H1 (cell line): ENCODE measurements around the gene TCERG1L. TPM values are rescaled to one million over a fixed set of nuclear protein-coding genes. Genes with fewer than 3 reads are reported as not detected.

Experiments
- ASH2L ChIP-seq: fragments of 200-600, 300-600 bp; sonication (generic); IDR thresholded peaks from one replicate; pipeline ENCODE4 v1.7.1; 2017; ENCODE audit warnings: low read length
- CBX5 ChIP-seq: fragments of 300-800, 300-1000 bp; sonication (generic); IDR thresholded peaks from 2 replicates; pipeline ENCODE4 v1.7.1; 2016; ENCODE audit warnings: antibody characterized with exemption, low read length, low read depth
- CHD7 ChIP-seq: fragments of 300-600 bp; sonication (generic); IDR thresholded peaks from 2 replicates; pipeline ENCODE4 v1.7.1; 2012; ENCODE audit warnings: low read length, moderate library complexity, mild to moderate bottlenecking, inconsistent platforms; ENCODE audit not compliant: insufficient replicate concordance
- CTBP2 ChIP-seq: IDR thresholded peaks from 2 replicates; pipeline ENCODE4 v1.7.0; 2011; ENCODE audit warnings: borderline replicate concordance, mild to moderate bottlenecking, moderate library complexity, mixed read lengths, low read length; ENCODE audit not compliant: insufficient read depth, insufficient read length
- GABPA ChIP-seq: IDR thresholded peaks from 2 replicates; pipeline ENCODE4 v1.6.1; 2011; ENCODE audit warnings: mild to moderate bottlenecking, low read length, moderate library complexity, borderline replicate concordance; ENCODE audit not compliant: insufficient read depth
- HDAC6 ChIP-seq: IDR thresholded peaks from one replicate; pipeline ENCODE4 v1.7.1; 2012; ENCODE audit warnings: low read depth, mild to moderate bottlenecking, inconsistent platforms, low read length, moderate library complexity
- JUN ChIP-seq: IDR thresholded peaks from 2 replicates; pipeline ENCODE4 v1.6.1; 2011; ENCODE audit warnings: low read depth, mild to moderate bottlenecking, improper control_type of control experiment, low read length
- JUND ChIP-seq: IDR thresholded peaks from 2 replicates; pipeline ENCODE4 v1.6.1; 2011; ENCODE audit warnings: mild to moderate bottlenecking, improper control_type of control experiment, low read length
- KDM1A ChIP-seq: fragments of 200-600, 300-600 bp; sonication (generic); IDR thresholded peaks from 2 replicates; pipeline ENCODE4 v1.7.1; 2016; ENCODE audit warnings: mild to moderate bottlenecking, low read length, borderline replicate concordance
- NRF1 ChIP-seq: IDR thresholded peaks from 2 replicates; pipeline ENCODE4 v1.6.1; 2011; ENCODE audit warnings: mild to moderate bottlenecking, low read depth, low read length, improper control_type of control experiment
- POLR2A ChIP-seq, 2 experiments: IDR thresholded peaks; 1 replicate in 1 of 2; 2 replicates in 1 of 2; pipeline ENCODE4 v1.6.1; 2011; ENCODE audit warnings: low read depth in 2 of 2, low read length in 2 of 2, mild to moderate bottlenecking in 2 of 2; ENCODE audit errors: control extremely low read depth in 1 of 2
- SIRT6 ChIP-seq: IDR thresholded peaks from one replicate; pipeline ENCODE4 v1.7.1; 2012; ENCODE audit warnings: low read length, inconsistent platforms
- ZNF274 ChIP-seq: IDR thresholded peaks from 2 replicates; pipeline ENCODE4 v1.7.0; 2012; ENCODE audit warnings: low read length, borderline replicate concordance; ENCODE audit errors: extremely low read depth
- polyA plus RNA-seq, 7 experiments: library from polyadenylated mRNA; depleted of rRNA in 3 of 7; stranded (reverse) in 5 of 7; unstranded in 2 of 7; fragments of >200 nt in 5 of 7; fragments of 200-250 nt in 2 of 7; gene quantifications; 1 replicate in 5 of 7; 2 replicates in 1 of 7; 4 replicates in 1 of 7; pipeline versions ENCODE4 v1.2.1 to v1.2.3, GENCODE V29; 2011 to 2013; ENCODE audit warnings: missing spikeins in 2 of 7, mixed read lengths in 2 of 7
- total RNA-seq: library from RNA; stranded (reverse); fragmentation: NEBNext Ultra II Directional; extraction: Animal tissue kit (Norgen Biotek cat#: 25700); gene quantifications from 2 replicates; pipeline ENCODE4 v1.2.1, GENCODE V29; 2021

TCERG1L gene
- total and polyA plus RNA-seq, 2 of the 8 experiments (the other 6 are each of a cell fraction or from before 2014, with no cell fraction given), result 3.9 to 6.9 TPM

- no peak for TF ChIP-seq CHD7
- TF ChIP-seq POLR2A (IDR thresholded peaks at IDR 0.05; ENCODE audit: control extremely low read depth in 1 of 2, low read depth in 2 of 2, low read length in 2 of 2), result no peak
- no peak for TF ChIP-seq JUND
- TF ChIP-seq JUN, result no peak
- TF ChIP-seq KDM1A, result no peak
- no peak for TF ChIP-seq SIRT6
- TF ChIP-seq CBX5, result no peak
- TF ChIP-seq ZNF274, result no peak
- TF ChIP-seq ASH2L, result no peak
- no peak for TF ChIP-seq HDAC6
- TF ChIP-seq GABPA, result no peak
- TF ChIP-seq CTBP2, result no peak
- no peak for TF ChIP-seq NRF1
These were observed 101.3 kb downstream of the TCERG1L start (continued) for GRCh38 chr10:131210181-131210580.
